HG03097 (cell line): ENCODE results near the gene CYB561D1.

Experiments used
- ATAC-seq: cut with Tn5 transposase; IDR thresholded peaks from one replicate; pipeline ENCODE4 v1.9.1; 2021; ENCODE audit not compliant: unreplicated experiment, low FRiP score

CYB561D1 gene

GRCh38 chr1:109527846-109528695 lies 34.2 kb downstream of the CYB561D1 start:
- ATAC-seq, result no peak

DNA sequence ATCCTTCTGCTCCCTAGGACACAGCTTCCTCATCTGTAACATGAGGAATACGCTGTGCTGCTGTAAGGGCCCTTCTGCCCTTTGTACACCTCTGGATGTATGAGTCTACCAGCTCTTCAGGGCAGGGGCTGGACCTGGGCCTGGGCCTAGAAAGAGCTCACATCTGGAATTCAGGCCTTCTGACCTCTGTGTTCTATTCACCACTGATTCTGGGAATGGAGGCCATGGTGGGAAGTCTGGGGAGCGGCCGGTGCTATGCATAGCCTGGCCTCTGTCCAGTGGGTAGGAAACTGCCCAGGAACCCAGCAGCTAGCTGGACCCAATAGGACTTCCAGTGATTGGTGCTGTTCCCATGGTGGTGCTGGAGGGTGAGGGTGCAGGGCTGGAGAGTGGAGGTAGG lies 34.8 kb downstream of the CYB561D1 start:
- ATAC-seq, result no peak

- ATAC-seq, result no peak
These were observed 36.1 kb downstream of the CYB561D1 start for GRCh38 chr1:109529881-109530456.

DNA sequence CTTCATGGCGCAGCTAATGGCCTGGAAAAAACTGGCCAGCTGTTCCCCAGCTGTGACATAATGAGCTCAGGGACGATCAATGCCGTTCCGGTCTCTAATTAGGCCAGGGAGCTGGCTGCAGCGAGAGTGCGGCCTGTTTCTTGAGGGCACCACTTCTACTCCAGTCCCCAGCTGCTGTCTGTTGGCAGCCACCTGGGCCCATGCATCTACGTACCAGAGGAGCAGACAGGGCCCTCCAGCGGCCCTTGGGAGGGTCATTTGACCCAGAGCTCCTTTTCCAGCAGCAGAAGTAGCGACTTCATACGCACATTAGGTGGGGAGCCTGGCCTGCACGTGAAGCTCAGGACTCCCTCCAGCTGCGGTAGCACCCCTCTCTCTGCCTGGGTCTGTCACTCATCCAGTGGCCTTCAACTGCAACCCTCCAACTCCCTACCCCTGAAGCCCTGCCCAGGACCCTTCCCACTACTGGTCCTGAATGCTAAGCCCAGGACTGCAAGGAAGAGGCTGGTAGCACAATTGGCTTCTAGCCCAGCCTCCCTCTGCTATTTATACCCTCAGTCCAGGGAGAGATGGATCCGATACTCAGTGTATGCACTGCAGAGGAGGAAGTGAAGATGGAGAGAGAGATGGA lies 36.7 kb downstream of the CYB561D1 start:
- no peak for ATAC-seq

DNA sequence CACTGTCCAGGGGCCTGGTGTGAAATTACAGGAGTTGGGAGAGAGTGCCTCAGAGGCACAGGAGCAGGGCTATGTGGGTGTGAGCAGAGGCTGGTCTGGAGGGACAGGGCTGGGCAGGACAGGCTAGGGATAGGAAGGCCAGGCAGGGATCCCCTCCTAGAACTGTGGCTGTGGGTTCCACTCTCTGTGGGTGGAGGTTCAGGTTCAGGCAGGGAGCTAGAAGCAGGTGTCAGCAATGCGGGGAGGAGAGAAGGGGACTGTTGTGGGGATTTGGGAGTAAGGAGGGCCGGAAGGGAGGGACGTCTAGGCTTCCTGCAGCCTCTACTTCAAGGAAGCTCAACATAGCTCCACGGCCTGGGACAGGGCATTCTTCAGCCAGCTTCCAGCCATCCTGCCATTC lies 37.5 kb downstream of the CYB561D1 start:
- ATAC-seq, result no peak

DNA sequence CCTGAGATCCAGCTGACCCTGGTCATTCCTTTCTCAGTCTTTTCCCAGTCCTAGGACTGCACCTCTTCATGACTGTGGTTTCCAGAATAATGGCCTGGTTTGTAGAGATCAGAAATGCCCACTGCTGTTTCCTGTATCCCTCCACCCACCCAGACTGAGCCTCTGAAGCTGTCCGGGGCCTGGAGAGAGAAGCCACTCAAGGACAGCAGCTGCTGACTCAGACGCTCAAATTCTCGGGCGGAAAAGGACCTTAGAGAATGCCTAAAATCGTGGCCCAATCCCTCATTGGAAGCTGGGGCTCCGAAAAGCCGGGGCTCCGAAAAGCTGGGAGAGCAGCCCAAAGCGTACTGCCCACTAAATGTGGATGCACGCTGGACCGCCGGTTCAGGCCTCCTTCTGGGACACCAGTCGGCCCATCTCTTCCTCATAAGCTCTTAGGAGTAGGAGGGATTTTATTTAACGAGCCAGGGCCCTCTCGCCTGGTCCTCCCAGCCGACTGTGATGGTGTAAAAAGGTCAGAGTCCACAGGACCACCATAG lies 38.0 kb downstream of the CYB561D1 start:
- ATAC-seq, result no peak

DNA sequence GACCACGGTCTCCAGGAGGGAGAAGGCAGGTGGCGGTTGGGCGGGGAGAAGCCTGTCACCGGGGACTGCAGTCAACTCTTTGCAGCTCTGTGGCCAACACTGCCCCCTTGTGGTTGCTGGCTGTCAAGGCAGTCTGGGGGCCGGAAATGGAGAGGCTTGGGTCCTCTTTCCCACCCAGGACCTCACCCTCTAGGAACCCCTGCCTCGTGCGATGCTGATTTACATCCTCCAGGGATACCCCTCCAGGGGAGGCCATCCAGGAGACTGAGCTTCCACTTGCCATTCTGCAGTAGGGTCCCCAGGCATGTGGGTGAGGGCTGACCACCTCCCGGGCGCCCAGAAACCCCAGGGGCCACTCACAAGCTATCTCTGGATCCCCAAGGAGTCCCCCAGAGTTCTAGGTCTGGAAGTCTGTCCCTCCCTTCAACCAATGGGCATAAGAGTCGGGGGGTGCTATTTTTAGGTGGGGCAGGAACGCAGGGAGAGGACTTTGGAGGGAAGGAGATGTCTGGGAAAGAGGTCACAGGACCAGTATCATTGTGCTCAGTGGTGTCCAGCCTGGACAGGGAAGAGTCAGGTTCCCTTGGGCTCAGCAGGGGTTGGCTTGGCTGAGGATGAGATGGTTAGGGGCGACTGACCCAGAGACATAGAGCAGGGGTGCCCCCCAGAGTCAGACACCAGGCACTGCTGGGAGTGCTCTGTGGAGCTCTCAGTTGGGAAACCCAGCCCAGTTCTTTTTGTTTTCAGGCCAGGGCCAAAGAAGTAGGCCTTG lies 38.7 kb downstream of the CYB561D1 start:
- no peak for ATAC-seq

GRCh38 chr1:109534307-109534858 lies 40.5 kb downstream of the CYB561D1 start:
- ATAC-seq, result no peak

- no peak for ATAC-seq
These were observed 41.6 kb downstream of the CYB561D1 start for GRCh38 chr1:109535481-109535880.

- ATAC-seq, result no peak
These were observed 42.1 kb downstream of the CYB561D1 start for GRCh38 chr1:109535971-109536491.

DNA sequence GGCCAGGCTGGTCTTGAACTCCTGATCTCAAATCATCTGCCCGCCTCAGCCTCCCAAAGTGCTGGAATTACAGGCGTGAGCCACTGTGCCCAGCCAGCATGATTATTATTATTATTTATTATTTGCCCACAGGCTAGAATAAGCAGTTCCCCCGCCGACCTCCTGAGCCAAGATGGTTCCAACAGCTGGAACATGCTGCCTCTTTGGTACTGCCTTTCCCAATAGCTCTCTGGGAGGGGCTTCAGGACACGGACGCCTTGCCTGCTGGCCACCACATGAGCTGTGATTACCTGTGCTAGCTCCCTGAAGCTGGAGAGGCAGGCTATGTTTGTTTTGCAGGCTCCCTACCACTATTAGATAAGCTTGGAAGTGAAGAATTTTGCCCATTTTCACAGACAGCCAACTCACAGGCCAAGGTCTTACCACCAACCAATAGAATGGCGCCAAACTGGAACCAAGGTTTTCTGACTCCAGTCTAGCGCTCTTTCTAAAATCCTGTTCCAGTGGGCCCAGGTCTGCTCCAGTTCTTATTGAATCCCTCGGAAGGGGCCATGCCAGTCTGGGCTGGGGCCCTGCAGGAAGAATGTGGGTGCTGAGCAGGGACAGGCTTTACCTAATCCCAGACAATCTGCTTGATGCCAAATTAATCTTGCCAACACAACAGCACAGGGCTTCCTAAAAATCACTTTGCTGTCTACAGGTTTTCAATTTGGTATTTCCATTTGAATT lies 43.7 kb downstream of the CYB561D1 start:
- ATAC-seq, result no peak

DNA sequence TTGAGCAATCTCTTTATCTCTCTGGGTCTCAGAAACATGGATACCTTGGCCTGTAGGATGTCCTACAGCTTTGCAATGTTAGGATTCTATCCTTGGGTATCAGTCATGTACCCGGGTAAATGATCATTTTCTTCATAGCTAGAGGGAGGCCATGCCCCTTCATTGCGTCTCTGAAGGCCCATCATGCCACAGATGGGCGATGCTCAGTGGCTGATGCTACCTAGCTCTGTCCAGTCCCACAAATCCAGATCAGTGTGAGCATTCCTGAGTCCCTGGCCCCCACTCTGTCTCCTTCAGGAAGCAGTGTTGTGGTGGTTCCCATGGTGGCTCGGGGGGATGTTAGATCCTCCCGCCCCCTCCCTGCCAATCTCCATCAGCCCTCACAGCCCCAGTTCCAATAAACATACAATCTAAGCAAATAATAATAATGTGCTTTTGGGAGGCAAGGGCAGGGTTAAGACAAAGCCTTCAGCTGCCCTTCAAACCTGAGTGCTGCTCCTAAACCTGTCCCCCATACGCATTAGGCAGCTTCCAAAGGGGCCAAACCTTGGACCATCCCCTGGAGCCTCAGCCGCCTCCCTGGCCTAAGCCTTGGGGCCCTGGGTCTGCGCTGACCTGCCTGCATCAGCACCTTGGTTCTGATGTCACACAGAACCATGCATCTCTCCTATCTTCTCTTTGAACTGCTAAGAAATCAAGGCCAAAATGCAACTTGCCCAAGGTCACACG lies 45.1 kb downstream of the CYB561D1 start:
- no peak for ATAC-seq

- ATAC-seq, result no peak
These were observed 45.8 kb downstream of the CYB561D1 start, which contains the start of gene GPR61 for GRCh38 chr1:109539676-109540075. Gene GPR61 (plus strand): TSS chr1:109539872. CDS start chr1:109543023, 3,151 bp downstream.

GRCh38 chr1:109541102-109541501 lies 47.2 kb downstream of the CYB561D1 start:
- no peak for ATAC-seq

DNA sequence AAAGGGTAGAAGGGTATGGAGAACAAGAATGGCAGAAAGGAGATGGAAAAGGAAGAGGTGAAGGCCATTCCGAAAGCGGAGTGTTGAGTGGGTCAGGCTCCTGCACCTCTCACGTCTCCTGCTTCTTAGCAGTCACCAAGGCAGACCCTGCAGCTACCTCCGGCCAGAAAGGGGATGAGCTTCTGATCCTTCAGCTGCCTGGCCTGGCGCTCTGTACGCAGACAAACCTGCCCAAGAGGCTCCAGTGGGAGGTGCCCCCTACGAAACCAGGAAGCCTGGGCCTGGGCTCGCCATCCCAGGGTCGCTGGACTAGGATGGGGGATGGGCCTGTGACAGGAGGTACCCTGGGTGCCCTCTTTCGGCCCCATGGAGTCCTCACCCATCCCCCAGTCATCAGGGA lies 48.8 kb downstream of the CYB561D1 start:
- ATAC-seq, result no peak

- no peak for ATAC-seq
These were observed 49.5 kb downstream of the CYB561D1 start for GRCh38 chr1:109543283-109543987.

DNA sequence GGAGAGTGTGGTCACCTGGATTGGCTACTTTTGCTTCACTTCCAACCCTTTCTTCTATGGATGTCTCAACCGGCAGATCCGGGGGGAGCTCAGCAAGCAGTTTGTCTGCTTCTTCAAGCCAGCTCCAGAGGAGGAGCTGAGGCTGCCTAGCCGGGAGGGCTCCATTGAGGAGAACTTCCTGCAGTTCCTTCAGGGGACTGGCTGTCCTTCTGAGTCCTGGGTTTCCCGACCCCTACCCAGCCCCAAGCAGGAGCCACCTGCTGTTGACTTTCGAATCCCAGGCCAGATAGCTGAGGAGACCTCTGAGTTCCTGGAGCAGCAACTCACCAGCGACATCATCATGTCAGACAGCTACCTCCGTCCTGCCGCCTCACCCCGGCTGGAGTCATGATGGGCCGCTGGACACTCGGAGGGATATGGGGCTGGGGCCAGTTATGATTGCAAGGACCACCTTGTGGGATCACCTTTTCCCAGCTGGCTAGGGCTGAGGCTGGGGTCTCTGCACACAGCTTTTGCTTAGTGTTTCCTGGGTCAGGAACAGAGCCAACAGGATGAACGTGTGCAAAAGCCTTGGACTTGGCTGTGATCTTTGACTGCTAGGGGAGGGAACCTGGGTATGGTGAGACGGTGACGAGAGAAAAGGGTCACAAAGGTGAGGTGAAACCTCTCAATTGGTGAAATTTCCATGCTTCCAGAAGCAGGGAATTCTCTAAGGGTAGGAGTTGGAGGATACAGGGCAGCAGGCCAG lies 50.3 kb downstream of the CYB561D1 start:
- ATAC-seq, result no peak
